HCT116 (cell line): ENCODE results near the gene KIFC3. TPM values are rescaled to one million over a fixed set of nuclear protein-coding genes. Genes with fewer than 3 reads are reported as not detected.

Source experiments
- ATAC-seq: fragments of 200-7000 bp; cut with Tn5 transposase; 2 replicates; pipeline ENCODE4 v1.9.1; 2020; ENCODE audit warnings: mild to moderate bottlenecking, moderate library complexity
- BruUV-seq: library from RNA; stranded (reverse); fragments of 400-500 nt; replicated peaks from 2 replicates; lab custom pipeline; 2021; lab: Mats Ljungman, UMichigan
- CTCF ChIA-PET: fragments of 300-600 bp; sonication (Branson Sonifier 250); formaldehyde crosslinking; loops from one replicate; lab custom pipeline; 2021; ENCODE audit warnings: antibody characterized with exemption; lab: Charles Lee
- POLR2A ChIA-PET: fragments of 300-600, 350-600 bp; sonication (Branson Sonifier 250); formaldehyde crosslinking; loops from one replicate; lab custom pipeline; 2021; ENCODE audit warnings: antibody characterized with exemption; lab: Charles Lee
- RAD21 ChIA-PET, 2 experiments: fragments of 300-600 bp; sonication (Branson Sonifier 250); formaldehyde crosslinking; loops; one replicate each; lab custom pipeline; 2023; ENCODE audit warnings: low total read pairs in 2 of 2; ENCODE audit not compliant: uncharacterized antibody in 2 of 2, unreplicated experiment in 2 of 2, low non-redundant PET in 1 of 2; lab: Charles Lee
- DNase-seq: peaks from one replicate; pipeline ENCODE4 v3.0.0-alpha.2; 2010; ENCODE audit warnings: low read depth, low spot score
- H2AFZ ChIP-seq: fragments of 200-600 bp; shearing (Covaris generic), sonication (generic); 2 replicates; pipeline ENCODE4 v1.6.1; 2017; ENCODE audit warnings: low read depth, mixed run types, mixed read lengths, antibody characterized with exemption, low read length; ENCODE audit not compliant: poor library complexity, severe bottlenecking
- H3K27ac ChIP-seq: 2 replicates; pipeline ENCODE4 v1.5.1; 2012; ENCODE audit warnings: low read depth, low read length
- H3K27me3 ChIP-seq: fragments of 200-600 bp; sonication (generic); 2 replicates; pipeline ENCODE4 v1.6.1; 2016; ENCODE audit warnings: mixed run types, low read length, mixed read lengths; ENCODE audit not compliant: insufficient read depth
- H3K36me3 ChIP-seq, 2 experiments: fragments of 200-500 bp in 1 of 2; fragments of 200-600 bp in 1 of 2; sonication (Bioruptor generic) in 1 of 2; sonication (generic) in 1 of 2; 2 replicates each; pipeline versions ENCODE4 v1.5.1 to v1.6.1; 2014 to 2016; ENCODE audit warnings: low read length in 2 of 2, inconsistent platforms in 1 of 2, mixed read lengths in 1 of 2, mixed run types in 1 of 2; ENCODE audit not compliant: insufficient read depth in 2 of 2, control insufficient read depth in 1 of 2
- H3K4me1 ChIP-seq, 2 experiments: fragments of 200-600 bp in 1 of 2; sonication (generic) in 1 of 2; 2 replicates each; pipeline versions ENCODE4 v1.5.1 to v1.6.1; 2012 to 2017; ENCODE audit warnings: low read length in 2 of 2, inconsistent platforms in 1 of 2, mild to moderate bottlenecking in 1 of 2, mixed read lengths in 1 of 2, mixed run types in 1 of 2, moderate library complexity in 1 of 2; ENCODE audit not compliant: insufficient read depth in 2 of 2, control insufficient read depth in 1 of 2
- H3K4me2 ChIP-seq: fragments of 200-600 bp; sonication (generic); 2 replicates; pipeline ENCODE4 v1.6.1; 2017; ENCODE audit warnings: mixed run types, low read length, mixed read lengths
- H3K4me3 ChIP-seq, 2 experiments: fragments of 200-600 bp in 1 of 2; sonication (generic) in 1 of 2; replicated peaks in 1 of 2; 2 replicates each; pipeline ENCODE4 v1.5.1; 2011 to 2016; ENCODE audit warnings: low read length in 2 of 2, control low read depth in 1 of 2, low read depth in 1 of 2, mild to moderate bottlenecking in 1 of 2, mixed read lengths in 1 of 2, mixed run types in 1 of 2
- H3K79me2 ChIP-seq: fragments of 200-600 bp; sonication (generic); 2 replicates; pipeline ENCODE4 v1.6.1; 2017; ENCODE audit warnings: mild to moderate bottlenecking, mixed run types, low read length, moderate library complexity, mixed read lengths; ENCODE audit not compliant: insufficient read depth
- H3K9ac ChIP-seq: fragments of 200-600 bp; sonication (generic); 2 replicates; pipeline ENCODE4 v1.6.1; 2016; ENCODE audit warnings: low read length, mixed read lengths
- H3K9me2 ChIP-seq: fragments of 200-600 bp; sonication (generic), shearing (Covaris generic); 2 replicates; pipeline ENCODE4 v1.6.1; 2017; ENCODE audit warnings: mixed run types, mild to moderate bottlenecking, moderate library complexity; ENCODE audit not compliant: insufficient read depth
- H3K9me3 ChIP-seq, 2 experiments: fragments of 200-500 bp in 1 of 2; fragments of 200-600 bp in 1 of 2; sonication (Bioruptor generic) in 1 of 2; sonication (generic) in 1 of 2; 2 replicates each; pipeline ENCODE4 v1.6.1; 2014 to 2017; ENCODE audit warnings: low read length in 2 of 2, mixed read lengths in 2 of 2, inconsistent platforms in 1 of 2, low read depth in 1 of 2, mild to moderate bottlenecking in 1 of 2, mixed run types in 1 of 2, moderate library complexity in 1 of 2; ENCODE audit not compliant: control insufficient read depth in 1 of 2, insufficient read depth in 1 of 2
- H4K20me1 ChIP-seq: fragments of 200-600 bp; sonication (generic), shearing (Covaris generic); 2 replicates; pipeline ENCODE4 v1.6.1; 2017; ENCODE audit warnings: mixed run types, mild to moderate bottlenecking, moderate library complexity; ENCODE audit not compliant: insufficient read depth
- EGR1 ChIP-seq: IDR thresholded peaks from 2 replicates; pipeline ENCODE4 v1.6.1; 2012; ENCODE audit warnings: low read depth
- EZH2 ChIP-seq: fragments of 200-600 bp; sonication (generic); IDR thresholded peaks from 2 replicates; pipeline ENCODE4 v1.6.1; 2017; ENCODE audit warnings: antibody characterized with exemption, mixed run types
- POLR2AphosphoS5 ChIP-seq: IDR thresholded peaks from 2 replicates; pipeline ENCODE4 v1.6.1; 2011; ENCODE audit warnings: mild to moderate bottlenecking, low read depth, low read length, moderate library complexity
- SRF ChIP-seq: IDR thresholded peaks from 2 replicates; pipeline ENCODE4 v1.6.1; 2012; ENCODE audit warnings: low read depth
- intact Hi-C: fragments of 100-400 bp; cut with micrococcal nuclease; formaldehyde crosslinking; loops from 2 replicates; pipeline ENCODE4 v1.10.0; 2022
- total RNA-seq: library from RNA; stranded (reverse); gene quantifications from one replicate; pipeline ENCODE4 v1.2.1, GENCODE V29; 2021; ENCODE audit not compliant: unreplicated experiment
- TF ChIP-seq, protein P1 (sequence below): IDR thresholded peaks from 2 replicates; pipeline ENCODE4 v1.6.1; 2012; ENCODE audit warnings: low read depth
- TF ChIP-seq, protein P2 (sequence below), 3 experiments: fragments of 200-600 bp in 1 of 3; sonication (generic) in 1 of 3; IDR thresholded peaks in 2 of 3; conservative IDR thresholded peaks in 1 of 3; 2 replicates each; pipeline ENCODE4 v1.5.1; 2012 to 2017; ENCODE audit warnings: low read depth in 2 of 3, low read length in 2 of 3, antibody characterized with exemption in 1 of 3, borderline replicate concordance in 1 of 3, control low read depth in 1 of 3, mild to moderate bottlenecking in 1 of 3, mixed read lengths in 1 of 3, mixed run types in 1 of 3, moderate library complexity in 1 of 3; ENCODE audit not compliant: insufficient read depth in 1 of 3
- TF ChIP-seq, protein P3 (sequence below): IDR thresholded peaks from 2 replicates; pipeline ENCODE4 v1.6.1; 2012

KIFC3 gene
- total RNA-seq, 1 experiment from 2014 or later: 31.9 TPM

DNA sequence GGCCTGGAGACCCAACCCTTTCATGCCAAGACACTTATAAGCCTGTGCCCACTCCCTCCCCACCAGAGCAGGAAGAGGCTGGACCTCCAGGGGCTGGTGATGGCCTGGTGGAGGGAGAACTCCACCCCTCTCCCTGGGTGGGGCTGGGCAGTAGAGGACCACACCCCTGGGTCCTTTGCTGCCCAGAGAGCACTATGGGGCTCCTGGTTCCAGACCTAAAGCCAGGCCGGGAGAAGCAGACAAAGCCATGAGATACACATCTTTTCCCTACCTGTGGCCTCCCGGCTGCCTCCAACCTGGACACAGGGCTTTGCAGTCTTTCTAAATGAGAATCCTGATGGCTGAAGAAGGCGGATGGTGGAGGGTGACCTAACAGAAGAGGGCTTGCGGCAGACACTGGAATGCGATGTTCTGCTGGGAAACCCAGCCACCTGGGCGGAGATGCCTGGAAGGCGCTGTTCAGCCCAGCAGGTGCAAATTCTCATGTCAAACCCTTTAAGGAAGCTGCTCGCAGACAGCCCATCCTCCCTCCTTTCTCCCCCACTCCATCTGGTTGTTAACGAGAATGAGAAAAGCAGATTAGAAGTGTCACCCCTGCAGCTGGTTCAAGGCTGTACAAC lies 43.9 kb upstream of the KIFC3 start:
- no peak for TF ChIP-seq POLR2AphosphoS5
- TF ChIP-seq, protein P1, sequence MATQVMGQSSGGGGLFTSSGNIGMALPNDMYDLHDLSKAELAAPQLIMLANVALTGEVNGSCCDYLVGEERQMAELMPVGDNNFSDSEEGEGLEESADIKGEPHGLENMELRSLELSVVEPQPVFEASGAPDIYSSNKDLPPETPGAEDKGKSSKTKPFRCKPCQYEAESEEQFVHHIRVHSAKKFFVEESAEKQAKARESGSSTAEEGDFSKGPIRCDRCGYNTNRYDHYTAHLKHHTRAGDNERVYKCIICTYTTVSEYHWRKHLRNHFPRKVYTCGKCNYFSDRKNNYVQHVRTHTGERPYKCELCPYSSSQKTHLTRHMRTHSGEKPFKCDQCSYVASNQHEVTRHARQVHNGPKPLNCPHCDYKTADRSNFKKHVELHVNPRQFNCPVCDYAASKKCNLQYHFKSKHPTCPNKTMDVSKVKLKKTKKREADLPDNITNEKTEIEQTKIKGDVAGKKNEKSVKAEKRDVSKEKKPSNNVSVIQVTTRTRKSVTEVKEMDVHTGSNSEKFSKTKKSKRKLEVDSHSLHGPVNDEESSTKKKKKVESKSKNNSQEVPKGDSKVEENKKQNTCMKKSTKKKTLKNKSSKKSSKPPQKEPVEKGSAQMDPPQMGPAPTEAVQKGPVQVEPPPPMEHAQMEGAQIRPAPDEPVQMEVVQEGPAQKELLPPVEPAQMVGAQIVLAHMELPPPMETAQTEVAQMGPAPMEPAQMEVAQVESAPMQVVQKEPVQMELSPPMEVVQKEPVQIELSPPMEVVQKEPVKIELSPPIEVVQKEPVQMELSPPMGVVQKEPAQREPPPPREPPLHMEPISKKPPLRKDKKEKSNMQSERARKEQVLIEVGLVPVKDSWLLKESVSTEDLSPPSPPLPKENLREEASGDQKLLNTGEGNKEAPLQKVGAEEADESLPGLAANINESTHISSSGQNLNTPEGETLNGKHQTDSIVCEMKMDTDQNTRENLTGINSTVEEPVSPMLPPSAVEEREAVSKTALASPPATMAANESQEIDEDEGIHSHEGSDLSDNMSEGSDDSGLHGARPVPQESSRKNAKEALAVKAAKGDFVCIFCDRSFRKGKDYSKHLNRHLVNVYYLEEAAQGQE: no peak
- TF ChIP-seq, protein P2, sequence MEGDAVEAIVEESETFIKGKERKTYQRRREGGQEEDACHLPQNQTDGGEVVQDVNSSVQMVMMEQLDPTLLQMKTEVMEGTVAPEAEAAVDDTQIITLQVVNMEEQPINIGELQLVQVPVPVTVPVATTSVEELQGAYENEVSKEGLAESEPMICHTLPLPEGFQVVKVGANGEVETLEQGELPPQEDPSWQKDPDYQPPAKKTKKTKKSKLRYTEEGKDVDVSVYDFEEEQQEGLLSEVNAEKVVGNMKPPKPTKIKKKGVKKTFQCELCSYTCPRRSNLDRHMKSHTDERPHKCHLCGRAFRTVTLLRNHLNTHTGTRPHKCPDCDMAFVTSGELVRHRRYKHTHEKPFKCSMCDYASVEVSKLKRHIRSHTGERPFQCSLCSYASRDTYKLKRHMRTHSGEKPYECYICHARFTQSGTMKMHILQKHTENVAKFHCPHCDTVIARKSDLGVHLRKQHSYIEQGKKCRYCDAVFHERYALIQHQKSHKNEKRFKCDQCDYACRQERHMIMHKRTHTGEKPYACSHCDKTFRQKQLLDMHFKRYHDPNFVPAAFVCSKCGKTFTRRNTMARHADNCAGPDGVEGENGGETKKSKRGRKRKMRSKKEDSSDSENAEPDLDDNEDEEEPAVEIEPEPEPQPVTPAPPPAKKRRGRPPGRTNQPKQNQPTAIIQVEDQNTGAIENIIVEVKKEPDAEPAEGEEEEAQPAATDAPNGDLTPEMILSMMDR (IDR thresholded peaks at IDR 0.05 in 2 of 3, conservative IDR thresholded peaks at IDR 0.05 in 1 of 3; ENCODE audit: borderline replicate concordance in 1 of 3, insufficient read depth in 1 of 3, low read depth in 2 of 3, low read length in 2 of 3): no peak
- no peak for TF ChIP-seq EGR1
- TF ChIP-seq, protein P3, sequence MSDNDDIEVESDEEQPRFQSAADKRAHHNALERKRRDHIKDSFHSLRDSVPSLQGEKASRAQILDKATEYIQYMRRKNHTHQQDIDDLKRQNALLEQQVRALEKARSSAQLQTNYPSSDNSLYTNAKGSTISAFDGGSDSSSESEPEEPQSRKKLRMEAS: no peak
- no peak for TF ChIP-seq EZH2
- TF ChIP-seq SRF: no peak
- Histone ChIP-seq H3K79me2 (no peaks in the 10 kb centered on the region), H3K4me3 (no peak overlapping the region), H3K27ac (no peak overlapping the region), H3K9me3 (no peaks in the 10 kb centered on the region), H3K27me3 (no peaks in the 10 kb centered on the region), H2AFZ (no peak overlapping the region), H3K9ac (no peak overlapping the region), H3K4me1 (peaks cover 2 to 6% of the 10 kb centered on the region in 2 experiments; a peak in 2 of 4 replicates), H4K20me1 (no peaks in the 10 kb centered on the region), H3K4me2 (no peak overlapping the region), H3K9me2 (no peaks in the 10 kb centered on the region), H3K36me3 (no peaks in the 10 kb centered on the region)
- intact Hi-C loops: no loop called here
- ATAC-seq: peak; percentile 44
- DNase-seq: no peak
- CTCF ChIA-PET: no interaction called here
- RAD21 ChIA-PET: no interaction called here
- POLR2A ChIA-PET: no interaction called here
- BruUV-seq: no TSS peak
